HepG2 (cell line): Measurements from ENCODE around the gene SLC17A5.

Experiments used
- CREB1 ChIP-seq, 2 experiments: fragments of 450-650 bp in 1 of 2; IDR thresholded peaks; 2 replicates each; pipeline ENCODE4 v1.6.1; 2016 to 2017; ENCODE audit warnings: control low read depth in 1 of 2, mild to moderate bottlenecking in 1 of 2, missing compliant biosample characterization in 1 of 2, missing genetic modification characterization in 1 of 2
- CTCF ChIP-seq: sonication (generic); formaldehyde crosslinking; IDR thresholded peaks from 2 replicates; pipeline ENCODE4 v1.5.0; 2020; ENCODE audit warnings: mild to moderate bottlenecking, missing genetic modification reagents, moderate library complexity
- NCOA2 ChIP-seq: sonication (generic); formaldehyde crosslinking; IDR thresholded peaks from 2 replicates; pipeline ENCODE4 v1.8.0; 2022; ENCODE audit warnings: inconsistent platforms
- NFYB ChIP-seq: sonication (generic); formaldehyde crosslinking; IDR thresholded peaks from 2 replicates; pipeline ENCODE4 v1.4.0; 2020; ENCODE audit warnings: missing genetic modification reagents
- NFYC ChIP-seq: IDR thresholded peaks from 2 replicates; pipeline ENCODE4 v1.6.1; 2016; ENCODE audit warnings: missing genetic modification reagents, missing compliant biosample characterization
- RAD21 ChIP-seq: fragments of 450-650 bp; formaldehyde crosslinking; IDR thresholded peaks from 2 replicates; pipeline ENCODE4 v1.5.0; 2020; ENCODE audit warnings: mild to moderate bottlenecking
- SP1 ChIP-seq, 2 experiments: fragments of 450-650 bp in 1 of 2; sonication (generic) in 1 of 2; formaldehyde crosslinking in 1 of 2; IDR thresholded peaks; 2 replicates each; pipeline versions ENCODE4 v1.4.0 to v1.6.1; 2016 to 2020; ENCODE audit warnings: missing genetic modification reagents in 1 of 2
- TF ChIP-seq, protein P1 (sequence below): sonication (generic); formaldehyde crosslinking; IDR thresholded peaks from 2 replicates; pipeline ENCODE4 v1.9.0; 2022; ENCODE audit warnings: missing genetic modification reagents, mild to moderate bottlenecking, borderline replicate concordance

DNA sequence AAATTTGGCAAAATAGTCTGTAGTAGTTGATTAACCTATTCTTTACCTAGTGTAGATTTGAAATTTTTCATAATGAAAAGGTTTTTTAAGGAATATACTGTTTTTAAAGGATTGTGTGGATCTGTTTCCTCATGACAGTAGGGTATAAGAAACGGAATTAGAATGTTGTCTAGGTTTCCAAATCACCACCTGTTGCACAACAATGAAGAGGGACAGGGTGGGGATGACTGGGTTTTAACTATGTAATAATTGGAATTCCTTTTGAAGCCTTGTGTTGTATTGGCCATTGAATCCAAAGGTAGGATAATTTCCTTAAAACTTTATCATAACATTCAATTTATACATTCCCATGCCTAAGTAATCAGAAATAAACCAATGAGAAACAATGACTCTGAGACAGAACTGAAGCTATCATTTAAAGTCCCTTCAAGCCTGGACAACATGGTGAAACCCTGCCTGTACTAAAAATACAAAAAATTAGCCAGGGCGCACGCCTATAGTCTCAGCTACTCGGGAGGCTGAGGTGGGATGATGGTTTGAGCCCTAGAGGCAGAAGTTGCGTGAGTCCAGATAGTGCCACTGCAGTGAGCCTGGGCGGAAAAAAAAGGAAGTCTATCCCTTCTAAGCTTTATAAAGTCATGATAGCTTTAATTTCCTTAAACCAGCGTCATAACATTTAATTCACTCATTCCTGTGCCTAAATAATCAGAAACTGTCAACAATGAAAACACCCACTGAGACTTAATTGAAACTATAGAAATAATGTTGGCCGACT is 18.3 kb upstream of the SLC17A5 start:
- no peak for TF ChIP-seq CTCF (CRISPR knock-in tag)
- no peak for TF ChIP-seq SP1 (IDR thresholded peaks at IDR 0.05)
- TF ChIP-seq SP1 (CRISPR knock-in tag; IDR thresholded peaks at IDR 0.05): no peak
- TF ChIP-seq NCOA2: no peak
- TF ChIP-seq, protein P1, sequence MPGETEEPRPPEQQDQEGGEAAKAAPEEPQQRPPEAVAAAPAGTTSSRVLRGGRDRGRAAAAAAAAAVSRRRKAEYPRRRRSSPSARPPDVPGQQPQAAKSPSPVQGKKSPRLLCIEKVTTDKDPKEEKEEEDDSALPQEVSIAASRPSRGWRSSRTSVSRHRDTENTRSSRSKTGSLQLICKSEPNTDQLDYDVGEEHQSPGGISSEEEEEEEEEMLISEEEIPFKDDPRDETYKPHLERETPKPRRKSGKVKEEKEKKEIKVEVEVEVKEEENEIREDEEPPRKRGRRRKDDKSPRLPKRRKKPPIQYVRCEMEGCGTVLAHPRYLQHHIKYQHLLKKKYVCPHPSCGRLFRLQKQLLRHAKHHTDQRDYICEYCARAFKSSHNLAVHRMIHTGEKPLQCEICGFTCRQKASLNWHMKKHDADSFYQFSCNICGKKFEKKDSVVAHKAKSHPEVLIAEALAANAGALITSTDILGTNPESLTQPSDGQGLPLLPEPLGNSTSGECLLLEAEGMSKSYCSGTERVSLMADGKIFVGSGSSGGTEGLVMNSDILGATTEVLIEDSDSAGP (CRISPR knock-in tag): no peak
- no peak for TF ChIP-seq NFYC (CRISPR knock-in tag)
- TF ChIP-seq RAD21: no peak
- no peak for TF ChIP-seq NFYB (CRISPR knock-in tag)
- TF ChIP-seq CREB1 (IDR thresholded peaks at IDR 0.05): no peak
- TF ChIP-seq CREB1 (CRISPR knock-in tag; IDR thresholded peaks at IDR 0.05): no peak
